ENCODE data around the gene GPC4. TPM values are rescaled to one million over a fixed set of nuclear protein-coding genes. Genes with fewer than 3 reads are reported as not detected.

GPC4 gene
- total RNA-seq, 1 donor from 2014 or later: 1.2 TPM

- DNase-seq (ENCODE audit: low spot score in 2 of 2) (no peak), FAIRE-seq (no peak)
Observed at GRCh38 chrX:133412665-133413064, 2.6 kb downstream of the GPC4 start.

GRCh38 chrX:133412246-133412645 lies 3.0 kb downstream of the GPC4 start:
- DNase-seq (ENCODE audit: low spot score in 2 of 2) (no peak), FAIRE-seq (no peak)

- DNase-seq (ENCODE audit: low spot score in 2 of 2) (no peak), FAIRE-seq (no peak)
Observed at GRCh38 chrX:133410550-133410949, 4.7 kb downstream of the GPC4 start.

GRCh38 chrX:133405498-133406185 lies 9.6 kb downstream of the GPC4 start:
- no peak for FAIRE-seq

GRCh38 chrX:133403984-133404383 lies 11.3 kb downstream of the GPC4 start:
- FAIRE-seq (no peak), DNase-seq (ENCODE audit: low spot score in 2 of 2) (no peak)

More at GRCh38 chrX:133405498-133406185, 9.6 kb downstream of the GPC4 start:
- DNase-seq (ENCODE audit: low spot score in 2 of 2): no peak

GRCh38 chrX:133402830-133403625 lies 12.3 kb downstream of the GPC4 start:
- DNase-seq (ENCODE audit: low spot score in 2 of 2) (no peak), FAIRE-seq (no peak)

- FAIRE-seq: no peak
- no peak for DNase-seq (ENCODE audit: low spot score in 2 of 2)
Observed at GRCh38 chrX:133402042-133402453, 13.2 kb downstream of the GPC4 start.

- FAIRE-seq (no peak), DNase-seq (ENCODE audit: low spot score in 2 of 2) (no peak)
Observed at GRCh38 chrX:133401536-133401935, 13.8 kb downstream of the GPC4 start.

GRCh38 chrX:133399411-133399810 lies 15.9 kb downstream of the GPC4 start:
- no peak for FAIRE-seq
- no peak for DNase-seq (ENCODE audit: low spot score in 2 of 2)

GRCh38 chrX:133394765-133395164 lies 20.5 kb downstream of the GPC4 start:
- no peak for DNase-seq (ENCODE audit: low spot score in 2 of 2)
- no peak for FAIRE-seq

GRCh38 chrX:133392671-133393070 lies 22.6 kb downstream of the GPC4 start:
- FAIRE-seq: no peak

GRCh38 chrX:133391111-133391510 lies 24.2 kb downstream of the GPC4 start:
- FAIRE-seq: no peak
- DNase-seq (ENCODE audit: low spot score in 2 of 2): no peak

More at GRCh38 chrX:133392671-133393070, 22.6 kb downstream of the GPC4 start:
- DNase-seq (ENCODE audit: low spot score in 2 of 2): no peak

GRCh38 chrX:133390676-133391075 lies 24.6 kb downstream of the GPC4 start:
- no peak for DNase-seq (ENCODE audit: low spot score in 2 of 2)
- FAIRE-seq: no peak

- FAIRE-seq (no peak), DNase-seq (ENCODE audit: low spot score in 2 of 2) (no peak)
Observed at GRCh38 chrX:133389975-133390374, 25.3 kb downstream of the GPC4 start.

GRCh38 chrX:133384454-133384853 lies 30.8 kb downstream of the GPC4 start:
- FAIRE-seq (no peak), DNase-seq (ENCODE audit: low spot score in 2 of 2) (no peak)

- no peak for DNase-seq (ENCODE audit: low spot score in 2 of 2)
- FAIRE-seq: no peak
Observed at GRCh38 chrX:133380711-133381619, 34.3 kb downstream of the GPC4 start.

GRCh38 chrX:133376422-133376821 lies 38.9 kb downstream of the GPC4 start:
- FAIRE-seq: no peak
- DNase-seq (ENCODE audit: low spot score in 2 of 2): no peak

- FAIRE-seq (no peak), DNase-seq (ENCODE audit: low spot score in 2 of 2) (no peak)
Observed at GRCh38 chrX:133375615-133376340, 39.5 kb downstream of the GPC4 start.

GRCh38 chrX:133374874-133375387 lies 40.4 kb downstream of the GPC4 start:
- FAIRE-seq (no peak), DNase-seq (ENCODE audit: low spot score in 2 of 2) (no peak)

All from frontal cortex (tissue), 4 donors.